NT2/D1 (cell line): ENCODE results near the gene TEX48.

Source experiments
- DNase-seq: peaks from one replicate; pipeline ENCODE4 v3.0.0-alpha.2; 2011; ENCODE audit warnings: low read depth, low spot score
- H3K27me3 ChIP-seq: 2 replicates; pipeline ENCODE4 v1.6.0; 2011; ENCODE audit warnings: mild to moderate bottlenecking; ENCODE audit not compliant: insufficient read length, insufficient read depth
- H3K36me3 ChIP-seq: 2 replicates; pipeline ENCODE4 v1.6.1; 2011; ENCODE audit warnings: mild to moderate bottlenecking, low read length, mixed read lengths; ENCODE audit not compliant: insufficient read depth, insufficient read length
- H3K4me1 ChIP-seq: 2 replicates; pipeline ENCODE4 v1.5.1; 2011; ENCODE audit not compliant: insufficient read depth, insufficient read length
- H3K4me3 ChIP-seq: 2 replicates; pipeline ENCODE4 v1.5.1; 2011; ENCODE audit warnings: low read depth; ENCODE audit not compliant: insufficient read length
- H3K9ac ChIP-seq: 2 replicates; pipeline ENCODE4 v1.6.0; 2011; ENCODE audit warnings: low read depth; ENCODE audit not compliant: insufficient read length
- H3K9me3 ChIP-seq: 2 replicates; pipeline ENCODE4 v1.5.1; 2011; ENCODE audit warnings: mild to moderate bottlenecking, low read length; ENCODE audit not compliant: insufficient read depth
- SUZ12 ChIP-seq: IDR thresholded peaks from 2 replicates; pipeline ENCODE4 v1.6.1; 2011; ENCODE audit not compliant: insufficient read length, insufficient read depth; ENCODE audit errors: extremely low read depth
- YY1 ChIP-seq: IDR thresholded peaks from 2 replicates; pipeline ENCODE4 v1.6.1; 2011; ENCODE audit not compliant: insufficient read length, insufficient read depth
- ZNF274 ChIP-seq: IDR thresholded peaks from 2 replicates; pipeline ENCODE4 v1.6.1; 2011; ENCODE audit warnings: mild to moderate bottlenecking, low read depth, low read length

Gene TEX48

DNA sequence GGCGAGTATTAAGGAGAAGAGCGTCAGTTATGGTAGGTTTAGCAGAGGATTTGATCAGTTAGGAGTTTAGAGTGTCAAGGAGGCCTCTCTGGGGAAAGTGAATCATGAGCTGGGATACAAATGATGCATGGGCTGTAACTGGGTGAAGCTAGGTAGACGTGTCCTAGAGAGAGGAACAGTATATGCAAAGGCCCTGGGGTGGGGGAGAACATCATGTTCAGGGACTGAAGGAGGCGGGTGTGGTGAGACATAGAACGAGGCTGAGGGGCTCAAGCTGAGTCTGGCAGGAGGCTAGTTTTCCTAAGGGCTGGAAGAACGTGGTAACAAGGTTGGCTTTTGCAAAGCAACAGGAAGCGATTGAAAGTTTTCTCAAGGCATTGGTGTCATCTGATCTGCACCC lies 60.4 kb downstream of the TEX48 start:
- Histone ChIP-seq H3K9me3 (no peaks in the 10 kb centered on the region), H3K4me1 (no peaks in the 10 kb centered on the region), H3K27me3 (no peaks in the 10 kb centered on the region), H3K36me3 (peaks cover 11% of the 10 kb centered on the region), H3K4me3 (no peak overlapping the region), H3K9ac (no peak overlapping the region)
- TF ChIP-seq YY1 (no peak), ZNF274 (no peak), SUZ12 (no peak)
- no peak for DNase-seq

DNA sequence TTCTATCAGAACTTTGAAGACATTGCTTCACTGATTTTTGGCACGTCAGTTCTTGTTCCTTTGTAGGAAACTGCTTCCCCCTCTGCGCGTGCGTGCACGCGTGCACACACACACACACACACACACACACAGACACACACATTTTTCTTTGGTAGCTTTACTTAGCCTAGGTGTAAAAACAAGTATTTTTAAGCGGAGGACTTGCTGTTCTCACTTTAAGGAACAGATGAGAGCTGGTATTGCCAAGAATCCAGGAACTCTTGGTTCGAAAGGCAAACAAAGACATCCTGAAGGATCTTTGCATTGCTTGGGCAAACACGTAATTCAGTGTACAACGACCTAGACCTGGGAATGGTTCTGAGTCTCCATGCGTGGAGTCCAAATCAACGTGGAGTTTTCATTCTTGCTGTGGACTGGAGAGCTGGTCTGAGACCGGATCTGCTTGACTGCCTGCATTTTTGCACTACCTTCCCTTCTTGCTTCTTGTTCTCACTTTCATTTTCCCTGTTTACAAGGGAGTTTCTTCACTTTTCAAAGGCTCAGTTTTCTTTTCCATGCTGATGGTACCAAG lies 62.7 kb downstream of the TEX48 start:
- H3K4me1 ChIP-seq: no peaks in the 10 kb centered on the region
- no peak for DNase-seq
- no peak for TF ChIP-seq SUZ12
- TF ChIP-seq YY1: no peak
- H3K4me3 ChIP-seq: no peak overlapping the region
- no peak overlapping the region for H3K9ac ChIP-seq
- H3K27me3 ChIP-seq: no peaks in the 10 kb centered on the region
- no peaks in the 10 kb centered on the region for H3K9me3 ChIP-seq
- H3K36me3 ChIP-seq: peaks cover 7% of the 10 kb centered on the region

- Histone ChIP-seq H3K9ac (no peak overlapping the region), H3K4me1 (peaks cover 6% of the 10 kb centered on the region), H3K27me3 (no peaks in the 10 kb centered on the region), H3K4me3 (no peak overlapping the region), H3K9me3 (no peaks in the 10 kb centered on the region), H3K36me3 (peaks cover 5% of the 10 kb centered on the region)
- no peak for TF ChIP-seq SUZ12
- TF ChIP-seq YY1: no peak
- TF ChIP-seq ZNF274: no peak
- no peak for DNase-seq
Observed at GRCh38 chr9:114616684-114617520, 65.1 kb downstream of the TEX48 start.
